Body of pancreas (tissue), 4 donors: ENCODE measurements around the gene CELSR1.
"Not testable (repeated sequence)": the region's sequence is repeated elsewhere in the genome, so short reads cannot be mapped to it uniquely, and the experiment has no call there.

Experiments used
- CTCF ChIP-seq, 7 experiments: fragments of 450-650 bp in 4 of 7; fragments of 200-600 bp in 3 of 7; sonication (generic) in 3 of 7; IDR thresholded peaks; one replicate each; pipeline ENCODE4 v1.5.1; 2016 to 2019; ENCODE audit warnings: antibody characterized with exemption in 7 of 7
- POLR2A ChIP-seq, 3 donors: fragments of 450-650 bp; IDR thresholded peaks; one replicate each; pipeline ENCODE4 v1.6.1; 2016; ENCODE audit warnings: antibody characterized with exemption in 3 of 3, mild to moderate bottlenecking in 2 of 3

- not testable (repeated sequence) for TF ChIP-seq CTCF, POLR2A (IDR thresholded peaks at IDR 0.05)
Observed at GRCh38 chr22:46397049-46397448, 140.4 kb downstream of the CELSR1 start.
